ENCODE measurements around the gene HS3ST5.
"Not testable (repeated sequence)": the region's sequence is repeated elsewhere in the genome, so short reads cannot be mapped to it uniquely, and the experiment has no call there.

HS3ST5 gene

GRCh38 chr6:114187563-114187962 lies 155.3 kb downstream of the HS3ST5 start:
- DNase-seq = no peak

- no peak for DNase-seq
Measured at GRCh38 chr6:114181664-114182063, 161.2 kb downstream of the HS3ST5 start.

GRCh38 chr6:114179411-114179810 lies 163.4 kb downstream of the HS3ST5 start:
- DNase-seq = no peak

DNA sequence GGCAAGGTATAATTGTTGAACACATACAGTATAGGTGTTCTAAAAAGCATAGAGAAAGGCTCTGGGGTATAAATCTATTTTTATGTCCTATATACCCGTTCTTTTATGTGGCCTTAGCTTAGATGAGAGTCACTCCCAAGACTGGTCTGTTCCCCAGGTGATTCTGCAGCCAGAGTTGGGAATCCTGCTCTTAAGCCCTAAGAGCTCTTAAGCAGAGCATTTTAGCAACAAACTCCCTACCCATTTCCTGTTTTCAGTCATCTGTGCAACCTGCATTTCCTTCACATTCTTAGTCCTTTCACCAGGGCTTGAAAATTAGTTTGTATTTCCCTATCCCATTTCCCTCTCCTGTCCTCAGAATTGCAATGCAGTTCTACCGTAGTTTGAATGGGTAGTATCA lies 166.1 kb downstream of the HS3ST5 start:
- no peak for DNase-seq

DNA sequence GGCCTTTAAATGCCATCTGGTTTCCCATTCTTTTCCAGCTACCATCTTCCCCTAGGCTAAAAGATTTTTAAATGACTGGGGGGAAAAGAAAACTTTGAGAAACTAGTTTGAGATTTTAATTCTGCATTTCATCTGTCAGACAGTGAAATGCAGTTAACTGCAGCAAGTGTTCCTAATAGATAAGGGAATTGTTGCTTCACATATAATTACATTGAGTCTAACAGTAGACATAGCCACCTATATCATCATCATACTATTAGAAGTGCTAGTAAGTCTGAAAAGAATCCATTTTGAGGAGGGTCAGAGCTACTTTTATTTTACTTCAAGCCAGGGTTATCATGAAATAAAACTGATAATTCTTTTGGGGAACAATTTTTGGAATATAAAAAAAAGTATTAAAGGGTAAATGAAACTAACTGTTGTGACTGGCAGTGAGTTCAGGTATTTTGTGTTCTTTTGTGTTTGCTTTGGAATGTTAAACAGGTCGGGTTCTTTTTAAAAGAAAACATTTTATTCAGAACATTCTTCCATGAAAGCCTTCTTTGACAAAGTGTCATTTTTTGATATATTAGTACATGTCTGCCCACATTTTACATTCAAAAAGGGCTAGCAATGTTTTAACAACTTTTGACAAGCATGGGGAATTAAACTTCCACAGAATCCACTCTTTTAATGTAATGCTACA lies 170.1 kb downstream of the HS3ST5 start:
- no peak for DNase-seq

DNA sequence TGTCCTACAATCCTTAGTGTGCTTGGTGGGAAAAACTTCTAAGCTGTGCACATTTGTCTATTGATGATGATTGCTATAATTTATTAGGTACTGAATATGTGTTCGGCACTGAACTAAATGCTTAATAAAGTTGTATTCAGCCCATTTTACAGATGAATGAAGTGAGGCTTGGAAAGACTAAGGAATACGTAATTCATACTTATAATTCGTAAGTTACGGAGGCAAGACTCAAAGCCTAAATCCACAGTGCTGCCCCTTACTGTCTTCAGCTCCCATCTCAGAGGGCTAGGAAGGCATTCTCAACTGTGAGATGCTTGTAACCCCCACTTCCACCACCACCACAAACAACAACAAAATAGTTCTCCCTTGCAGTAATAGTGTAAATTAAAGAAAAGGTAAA lies 171.3 kb downstream of the HS3ST5 start:
- no peak for DNase-seq

DNA sequence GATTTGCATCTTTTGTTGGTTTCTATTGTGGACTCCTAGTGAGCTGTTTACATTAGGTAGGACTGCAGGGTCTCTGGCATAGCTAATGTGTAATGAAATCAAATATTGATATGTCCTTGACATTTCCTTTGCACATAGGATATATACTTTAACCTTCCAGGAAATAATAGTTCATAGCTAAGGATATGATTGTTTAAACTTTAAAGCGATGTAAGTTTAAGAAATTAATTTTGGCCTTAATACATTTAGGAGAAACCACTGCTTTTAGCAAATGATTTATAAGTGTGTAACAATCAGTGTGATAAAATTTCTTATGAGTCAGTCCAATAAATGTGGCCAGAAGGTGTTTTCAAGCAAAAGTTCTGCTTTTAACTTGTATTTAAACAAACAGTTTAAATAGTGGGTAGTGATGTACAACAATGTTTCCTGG lies 171.8 kb downstream of the HS3ST5 start:
- no peak for DNase-seq

DNA sequence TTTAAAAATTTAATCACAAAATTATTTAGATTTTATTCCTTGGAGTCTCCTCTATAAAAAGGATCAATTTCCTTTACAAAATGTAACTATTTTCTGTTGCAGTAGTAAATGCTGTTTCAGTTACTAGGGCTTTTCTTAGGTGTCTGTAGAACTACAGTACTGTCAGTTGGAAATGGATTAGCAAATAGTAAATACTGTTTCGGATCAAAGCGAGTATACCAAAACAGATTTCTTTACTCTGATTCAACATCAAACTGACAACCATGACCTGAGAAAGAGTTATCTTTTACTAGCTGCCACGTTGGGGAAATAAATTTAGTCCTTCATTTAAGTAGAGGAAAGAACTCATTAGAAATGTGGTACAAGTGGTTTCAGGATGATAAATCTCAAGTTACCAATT lies 172.5 kb downstream of the HS3ST5 start:
- DNase-seq = no peak

- DNase-seq = no peak
Measured at GRCh38 chr6:114169763-114170162, 173.1 kb downstream of the HS3ST5 start.

GRCh38 chr6:114167583-114168576 lies 174.9 kb downstream of the HS3ST5 start:
- no peak for DNase-seq

GRCh38 chr6:114164207-114164606 lies 178.6 kb downstream of the HS3ST5 start:
- DNase-seq = no peak

DNA sequence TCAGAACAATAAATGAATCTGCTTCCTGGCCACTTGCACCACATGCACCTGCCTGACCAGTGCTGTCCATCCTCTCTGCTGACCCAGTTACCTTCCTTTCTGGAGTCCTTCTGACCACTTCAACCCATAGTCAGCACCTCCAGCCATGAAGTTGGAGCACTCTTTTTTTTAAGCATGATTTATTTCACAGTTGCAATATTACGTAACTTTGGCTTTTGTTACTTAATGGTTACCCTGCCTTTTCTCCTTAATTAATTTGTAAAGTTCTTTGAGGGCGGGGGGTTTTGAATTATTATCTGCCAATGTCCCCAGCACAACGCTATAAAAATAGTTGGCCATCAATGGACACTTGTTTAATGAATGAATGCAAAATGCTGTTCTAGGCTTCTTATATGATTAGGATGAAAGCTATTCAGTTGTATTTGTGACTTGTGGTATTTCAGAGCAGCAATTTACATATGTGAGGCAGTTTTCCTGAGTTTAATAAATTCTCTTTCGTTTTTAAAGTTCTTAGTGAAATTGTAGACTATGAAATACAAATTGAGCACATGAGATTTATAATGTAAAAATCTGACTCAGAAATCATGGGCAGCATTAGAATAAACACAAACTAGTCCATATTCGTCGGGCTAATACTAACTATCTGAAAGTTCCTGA lies 180.0 kb downstream of the HS3ST5 start:
- DNase-seq = no peak

DNA sequence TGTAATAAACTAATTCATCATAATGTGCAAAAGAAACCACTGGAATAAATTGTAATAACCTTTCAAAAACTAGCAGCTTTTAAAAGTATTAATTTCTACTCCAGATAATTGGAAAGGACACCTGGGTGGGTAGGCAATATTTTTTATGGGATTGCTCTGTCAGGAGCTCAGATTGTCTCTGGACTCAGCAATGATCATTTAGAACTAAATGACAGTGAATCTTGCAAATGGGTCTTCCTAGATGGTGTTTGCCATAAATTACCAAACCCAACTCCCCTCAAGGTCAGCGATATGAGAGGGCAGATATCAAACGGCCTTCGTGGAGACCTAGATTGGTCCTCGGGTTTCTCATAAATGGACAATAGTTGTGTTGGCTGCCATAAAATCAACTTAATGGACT lies 181.9 kb downstream of the HS3ST5 start:
- no peak for DNase-seq

DNA sequence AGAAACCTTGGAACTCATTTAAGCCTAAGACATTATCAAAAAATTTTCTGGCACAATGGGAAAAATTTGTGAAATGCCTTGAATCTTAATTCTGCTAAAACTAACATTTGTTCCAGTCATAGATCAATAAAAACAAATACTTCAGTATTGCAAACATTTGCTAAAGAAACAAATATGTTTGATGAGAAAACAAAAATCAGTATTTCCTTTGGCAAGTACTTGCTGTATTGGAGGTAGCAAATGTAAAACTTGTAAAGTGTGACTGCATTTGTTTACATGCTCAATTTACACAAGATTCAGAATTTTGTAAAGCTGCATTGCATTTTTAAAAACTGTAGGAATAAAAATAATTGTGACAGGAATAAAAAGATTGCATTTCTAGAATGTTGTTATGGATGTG lies 183.1 kb downstream of the HS3ST5 start:
- no peak for DNase-seq

GRCh38 chr6:114158838-114159694 lies 183.8 kb downstream of the HS3ST5 start:
- DNase-seq = no peak

DNA sequence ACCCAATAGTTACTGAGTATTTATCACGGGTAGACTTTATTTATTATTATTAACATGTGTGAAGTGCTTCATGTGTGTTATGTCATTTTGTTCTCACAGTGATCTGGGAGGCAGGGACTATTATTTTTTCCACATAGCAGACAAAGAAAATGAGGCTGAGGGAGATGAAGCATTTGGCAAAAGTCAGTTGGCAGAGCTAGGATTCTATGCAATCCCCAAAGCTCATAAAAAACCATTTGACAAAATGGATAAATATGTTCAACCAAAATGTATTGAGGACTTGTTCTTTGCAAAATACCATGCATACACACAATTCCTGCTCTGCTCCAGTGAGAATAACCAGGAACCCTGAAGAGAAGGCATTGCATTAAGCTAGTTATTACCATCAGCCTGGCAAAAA lies 184.4 kb downstream of the HS3ST5 start:
- DNase-seq = no peak

DNA sequence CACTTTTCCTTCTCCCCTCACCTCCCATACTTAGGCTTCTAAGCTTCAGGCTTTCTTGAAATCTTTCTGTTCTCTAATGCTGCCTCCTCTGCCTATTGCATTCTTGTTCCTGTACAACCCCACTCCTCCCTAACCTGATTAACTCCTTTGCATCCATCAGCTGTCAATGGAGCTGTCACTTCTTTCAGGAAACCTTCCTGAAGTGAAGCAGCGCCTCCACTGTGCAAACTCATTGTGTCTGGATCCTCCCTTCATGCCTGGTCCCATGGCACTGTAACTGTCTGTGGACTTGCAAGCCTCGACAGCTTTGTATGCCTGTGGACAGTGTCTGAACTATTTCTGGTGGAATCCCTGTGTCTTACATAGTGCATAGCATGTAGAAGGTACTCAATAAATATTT lies 185.0 kb downstream of the HS3ST5 start:
- no peak for DNase-seq

GRCh38 chr6:114155763-114156162 lies 187.1 kb downstream of the HS3ST5 start:
- DNase-seq = no peak

DNA sequence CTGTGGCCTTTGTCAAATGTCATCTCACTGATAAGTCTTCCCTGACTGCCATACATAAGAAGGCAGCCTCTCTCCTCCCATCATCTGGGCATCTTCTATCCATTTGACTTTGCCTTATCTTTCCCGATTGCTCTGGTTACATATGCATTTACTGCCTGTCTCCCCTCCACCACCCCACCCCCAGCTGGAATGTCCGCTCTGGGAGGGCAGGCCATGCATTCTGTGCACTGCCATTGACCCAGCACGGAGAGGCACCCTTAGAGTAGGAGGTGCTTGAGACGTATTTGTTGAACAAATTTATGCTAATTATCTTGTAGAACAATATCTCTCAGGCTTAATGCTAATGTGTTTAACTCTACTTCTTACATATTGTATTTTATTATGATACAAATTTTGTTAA lies 188.0 kb downstream of the HS3ST5 start:
- no peak for DNase-seq

DNA sequence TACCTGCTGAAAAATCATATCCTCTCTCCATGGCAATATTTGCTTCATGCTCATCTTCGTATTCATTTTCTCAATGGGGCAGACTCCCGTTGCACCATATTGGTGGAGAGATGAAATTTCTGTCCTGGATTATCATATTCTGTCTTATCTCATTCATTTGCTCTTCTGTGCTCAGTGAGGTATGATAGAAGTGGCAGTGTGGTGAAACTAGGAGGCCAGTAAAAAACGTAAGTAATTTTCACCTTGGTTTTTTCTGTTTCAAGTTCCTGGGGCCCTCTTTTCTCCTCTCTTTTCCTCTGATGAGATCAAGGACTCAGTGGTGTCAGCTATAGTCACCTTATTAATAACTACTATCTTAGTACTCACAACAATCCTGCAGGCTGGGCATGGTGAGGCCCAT lies 189.4 kb downstream of the HS3ST5 start:
- DNase-seq = no peak

GRCh38 chr6:114151064-114151690 lies 191.6 kb downstream of the HS3ST5 start:
- no peak for DNase-seq

DNA sequence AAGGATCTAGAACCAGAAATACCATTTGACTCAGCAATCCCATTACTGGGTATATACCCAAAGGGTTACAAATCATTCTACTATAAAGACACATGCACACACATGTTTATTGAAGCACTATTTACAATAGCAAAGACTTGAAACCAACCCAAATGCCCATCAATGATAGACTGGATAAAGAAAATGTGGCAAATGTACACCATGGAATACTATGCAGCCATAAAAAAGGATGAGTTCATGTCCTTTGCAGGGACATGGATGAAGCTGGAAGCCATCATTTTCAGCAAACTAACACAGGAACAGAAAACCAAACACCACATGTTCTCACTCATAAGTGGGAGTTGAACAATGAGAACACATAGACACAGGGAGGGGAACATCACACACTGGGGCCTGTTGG lies 193.6 kb downstream of the HS3ST5 start:
- DNase-seq = not testable (repeated sequence)
